Trophoblast cell (in vitro differentiated cells and primary cell): ENCODE data around the gene C20orf144.

ENCODE experiments used
- DNase-seq, 2 donors: peaks; one replicate each; pipeline ENCODE4 v3.0.0-alpha.2; 2016
- H2AFZ ChIP-seq: 2 replicates; pipeline ENCODE4 v1.6.1; 2013; ENCODE audit warnings: low read length, moderate library complexity, mild to moderate bottlenecking; ENCODE audit not compliant: insufficient read depth, poor library complexity
- H2AK5ac ChIP-seq: 2 replicates; pipeline ENCODE4 v1.6.1; 2013; ENCODE audit warnings: mild to moderate bottlenecking, low read length
- H2BK120ac ChIP-seq: 2 replicates; pipeline ENCODE4 v1.6.1; 2013; ENCODE audit warnings: low read length, mild to moderate bottlenecking, moderate library complexity; ENCODE audit not compliant: insufficient read depth, poor library complexity
- H2BK12ac ChIP-seq: 2 replicates; pipeline ENCODE4 v1.6.1; 2013; ENCODE audit warnings: mild to moderate bottlenecking, low read length, moderate library complexity
- H2BK5ac ChIP-seq: 2 replicates; pipeline ENCODE4 v1.6.1; 2013; ENCODE audit warnings: low read length, low read depth, moderate library complexity, mild to moderate bottlenecking; ENCODE audit not compliant: poor library complexity
- H3K14ac ChIP-seq: 2 replicates; pipeline ENCODE4 v1.6.1; 2013; ENCODE audit warnings: mild to moderate bottlenecking, low read length
- H3K18ac ChIP-seq: 2 replicates; pipeline ENCODE4 v1.6.1; 2013; ENCODE audit warnings: mild to moderate bottlenecking, low read length
- H3K23ac ChIP-seq: 2 replicates; pipeline ENCODE4 v1.6.1; 2013; ENCODE audit warnings: low read length
- H3K27ac ChIP-seq: 2 replicates; pipeline ENCODE4 v1.5.1; 2013; ENCODE audit warnings: low read depth, mild to moderate bottlenecking, inconsistent platforms, low read length, moderate library complexity
- H3K27me3 ChIP-seq: 2 replicates; pipeline ENCODE4 v1.6.1; 2013; ENCODE audit warnings: inconsistent platforms, mild to moderate bottlenecking, low read length, moderate library complexity; ENCODE audit not compliant: insufficient read depth
- H3K36me3 ChIP-seq, 2 experiments: 1 replicate in 1 of 2; 2 replicates in 1 of 2; pipeline ENCODE4 v1.6.1; 2013; ENCODE audit warnings: low read length in 2 of 2, mild to moderate bottlenecking in 2 of 2, moderate library complexity in 1 of 2; ENCODE audit not compliant: insufficient read depth in 2 of 2, control insufficient read depth in 1 of 2
- H3K4ac ChIP-seq: 2 replicates; pipeline ENCODE4 v1.6.1; 2013; ENCODE audit warnings: low read depth, mild to moderate bottlenecking, low read length, moderate library complexity
- H3K4me1 ChIP-seq, 2 experiments: 1 replicate in 1 of 2; 2 replicates in 1 of 2; pipeline ENCODE4 v1.6.1; 2013; ENCODE audit warnings: low read length in 2 of 2, mild to moderate bottlenecking in 2 of 2, moderate library complexity in 1 of 2; ENCODE audit not compliant: insufficient read depth in 2 of 2, control insufficient read depth in 1 of 2
- H3K4me2 ChIP-seq: 2 replicates; pipeline ENCODE4 v1.6.1; 2013; ENCODE audit warnings: inconsistent platforms, mild to moderate bottlenecking, low read length, moderate library complexity
- H3K4me3 ChIP-seq: 2 replicates; pipeline ENCODE4 v1.5.1; 2013; ENCODE audit warnings: mild to moderate bottlenecking, low read depth, low read length, inconsistent platforms
- H3K79me1 ChIP-seq: one replicate; pipeline ENCODE4 v1.6.1; 2013; ENCODE audit warnings: low read length
- H3K79me2 ChIP-seq: 2 replicates; pipeline ENCODE4 v1.6.1; 2013; ENCODE audit warnings: low read length, mild to moderate bottlenecking; ENCODE audit not compliant: control insufficient read depth, insufficient read depth, poor library complexity
- H3K9ac ChIP-seq: 2 replicates; pipeline ENCODE4 v1.6.1; 2013; ENCODE audit warnings: mild to moderate bottlenecking, low read length
- H3K9me3 ChIP-seq: 2 replicates; pipeline ENCODE4 v1.6.1; 2013; ENCODE audit warnings: low read depth, mild to moderate bottlenecking, control low read depth, inconsistent platforms, low read length; ENCODE audit not compliant: insufficient read depth
- H4K12ac ChIP-seq: 2 replicates; pipeline ENCODE4 v1.6.1; 2013; ENCODE audit warnings: low read depth, mild to moderate bottlenecking, low read length, moderate library complexity
- H4K8ac ChIP-seq: 2 replicates; pipeline ENCODE4 v1.6.1; 2013; ENCODE audit warnings: low read depth, mild to moderate bottlenecking, low read length, moderate library complexity
- H4K91ac ChIP-seq: one replicate; pipeline ENCODE4 v1.6.1; 2013; ENCODE audit warnings: low read depth, mild to moderate bottlenecking, low read length, moderate library complexity
- WGBS: extraction: QIAGEN DNeasy Blood & Tissue Kit; methylation state at CpG from one replicate; pipeline ENCODE4 v1.1.7; 2013; ENCODE audit warnings: missing lambda C conversion rate; ENCODE audit not compliant: insufficient read length, insufficient coverage; ENCODE audit errors: extremely low coverage; 5-methylcytosine and 5-hydroxymethylcytosine counted together

Gene C20orf144

GRCh38 chr20:33667245-33667675 lies 5.1 kb downstream of the C20orf144 start:
- no peak overlapping the region for H2BK5ac ChIP-seq
- H3K4me2 ChIP-seq, result peak overlapping the region; percentile 55
- no peak overlapping the region for H2AFZ ChIP-seq
- peaks cover 7% of the 10 kb centered on the region for H3K79me2 ChIP-seq
- peaks cover 42 to 52% of the 10 kb centered on the region in 2 experiments for H3K36me3 ChIP-seq
- H3K27ac ChIP-seq, result no peak overlapping the region
- H4K8ac ChIP-seq, result no peak overlapping the region
- no peaks in the 10 kb centered on the region for H3K9me3 ChIP-seq
- no peak overlapping the region for H2BK12ac ChIP-seq
- no peak overlapping the region for H3K23ac ChIP-seq
- H3K9ac ChIP-seq, result no peak overlapping the region
- no peak overlapping the region for H3K14ac ChIP-seq
- H3K4me3 ChIP-seq, result peak overlapping the region; percentile 57
- no peak overlapping the region for H2BK120ac ChIP-seq
- H2AK5ac ChIP-seq, result no peak overlapping the region
- no peak overlapping the region for H3K18ac ChIP-seq
- no peak overlapping the region for H4K12ac ChIP-seq
- DNase-seq, result peak in 1 of 2 donors; percentile 47
- peaks cover 11 to 12% of the 10 kb centered on the region in 2 experiments for H3K4me1 ChIP-seq
- H3K79me1 ChIP-seq, result peaks cover 10% of the 10 kb centered on the region
- H3K4ac ChIP-seq, result no peak overlapping the region
- H4K91ac ChIP-seq, result no peak overlapping the region
- H3K27me3 ChIP-seq, result no peaks in the 10 kb centered on the region
- no CpG with 5 or more reads among the region's 55 CpGs for WGBS

GRCh38 chr20:33667676-33668465 lies 5.7 kb downstream of the C20orf144 start:
- Histone ChIP-seq H2BK120ac (no peak overlapping the region), H3K36me3 (peaks cover 42 to 52% of the 10 kb centered on the region in 2 experiments), H3K4me2 (peak overlapping the region; percentile 55), H2BK12ac (no peak overlapping the region), H3K4ac (no peak overlapping the region), H3K4me3 (peak overlapping the region; percentile 57), H3K9me3 (peaks cover 2% of the 10 kb centered on the region), H3K18ac (no peak overlapping the region), H3K14ac (no peak overlapping the region), H4K8ac (no peak overlapping the region), H4K12ac (no peak overlapping the region), H3K79me2 (peaks cover 7% of the 10 kb centered on the region), H3K23ac (no peak overlapping the region), H3K4me1 (peaks cover 13 to 14% of the 10 kb centered on the region in 2 experiments), H2AK5ac (no peak overlapping the region), H3K27ac (no peak overlapping the region), H3K79me1 (peaks cover 9% of the 10 kb centered on the region), H2AFZ (no peak overlapping the region), H3K27me3 (no peaks in the 10 kb centered on the region), H2BK5ac (no peak overlapping the region), H4K91ac (no peak overlapping the region), H3K9ac (no peak overlapping the region)
- WGBS, result no CpG with 5 or more reads among the region's 47 CpGs
- peak; percentile 83 to 91 for DNase-seq

- WGBS, result no CpG with 5 or more reads among the region's 13 CpGs
- Histone ChIP-seq H2AK5ac (no peak overlapping the region), H2BK120ac (no peak overlapping the region), H3K9ac (no peak overlapping the region), H4K91ac (no peak overlapping the region), H3K4me1 (peaks cover 19% of the 10 kb centered on the region in 2 experiments), H3K4me2 (no peak overlapping the region), H3K9me3 (peaks cover 2% of the 10 kb centered on the region), H2AFZ (no peak overlapping the region), H3K4ac (no peak overlapping the region), H2BK5ac (no peak overlapping the region), H4K8ac (no peak overlapping the region), H3K79me2 (peaks cover 8% of the 10 kb centered on the region), H3K23ac (no peak overlapping the region), H4K12ac (no peak overlapping the region), H3K27me3 (no peaks in the 10 kb centered on the region), H3K27ac (no peak overlapping the region), H2BK12ac (no peak overlapping the region), H3K36me3 (peaks cover 42 to 52% of the 10 kb centered on the region in 2 experiments), H3K4me3 (no peak overlapping the region), H3K18ac (no peak overlapping the region), H3K79me1 (peaks cover 11% of the 10 kb centered on the region), H3K14ac (no peak overlapping the region)
- no peak for DNase-seq
Observed at GRCh38 chr20:33668466-33669155, 6.5 kb downstream of the C20orf144 start.

DNA sequence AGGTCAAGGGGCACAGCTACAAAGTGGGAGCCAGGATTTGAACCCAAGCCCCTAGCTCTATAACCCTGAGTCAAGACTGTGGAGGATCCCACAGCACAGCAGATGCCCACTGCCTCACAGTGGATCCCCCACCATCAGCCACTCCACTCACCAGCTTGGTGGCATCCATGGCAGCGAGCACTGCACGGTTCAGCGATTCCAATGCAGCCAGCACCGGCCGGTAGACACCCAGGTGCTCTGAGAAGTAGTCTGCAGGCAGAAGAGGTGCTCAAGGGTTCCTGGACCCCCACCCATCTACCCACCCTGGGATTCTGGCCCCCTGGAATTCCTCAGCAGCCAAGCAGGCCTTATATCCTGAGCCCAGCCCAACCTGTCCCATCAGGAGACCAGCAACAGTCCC lies 7.1 kb downstream of the C20orf144 start:
- Histone ChIP-seq H3K18ac (no peak overlapping the region), H3K79me2 (peaks cover 8% of the 10 kb centered on the region), H2BK5ac (no peak overlapping the region), H3K4me1 (peaks cover 16% of the 10 kb centered on the region in 2 experiments), H2BK12ac (no peak overlapping the region), H3K79me1 (peaks cover 12% of the 10 kb centered on the region), H3K14ac (no peak overlapping the region), H4K91ac (no peak overlapping the region), H2BK120ac (no peak overlapping the region), H3K4ac (no peak overlapping the region), H3K4me2 (no peak overlapping the region), H3K36me3 (peaks cover 42 to 52% of the 10 kb centered on the region in 2 experiments), H4K8ac (no peak overlapping the region), H3K27me3 (no peaks in the 10 kb centered on the region), H3K23ac (no peak overlapping the region), H3K27ac (no peak overlapping the region), H3K9me3 (peaks cover 2% of the 10 kb centered on the region), H3K9ac (no peak overlapping the region), H2AFZ (no peak overlapping the region), H2AK5ac (no peak overlapping the region), H3K4me3 (no peak overlapping the region), H4K12ac (no peak overlapping the region)
- WGBS, result no CpG with 5 or more reads among the region's 5 CpGs
- no peak for DNase-seq
